ENCODE results near the gene DPCD. TPM values are rescaled to one million over a fixed set of nuclear protein-coding genes. Genes with fewer than 3 reads are reported as not detected.
A peak's percentile ranks its signal among the peaks of the same experiment; 100 is the strongest.

The DPCD gene
- total and polyA plus RNA-seq, 12 donors, result 12.9 to 46.8 (median 25.6) TPM

- peaks cover 0 to 82% (median 8%) of the 10 kb centered on the region in 9 donors for H3K36me3 ChIP-seq
- peaks cover 0 to 20% (median 8%) of the 10 kb centered on the region in 9 donors for H3K4me1 ChIP-seq
- H3K4me3 ChIP-seq, result no peak overlapping the region
- intact Hi-C loops (cut with DNase I), result no loop called here
- no peak overlapping the region for H3K27ac ChIP-seq
- no peaks in the 10 kb centered on the region for H3K9me3 ChIP-seq
- WGBS, 2 donors, result 57 to 75% methylated on average over 6 of the region's 6 CpGs
- peak in 7 of 8 donors; percentile 25 to 70 (median 52) for ATAC-seq
- no peaks in the 10 kb centered on the region for H3K27me3 ChIP-seq
- peak; percentile 17 to 35 for DNase-seq
- TF ChIP-seq CTCF (IDR thresholded peaks at IDR 0.05), result no peak
Observed at GRCh38 chr10:101646364-101646763, 58.2 kb downstream of the DPCD start.

- WGBS, 2 donors, result 91 to 98% methylated on average over 2 of the region's 2 CpGs
- Histone ChIP-seq H3K4me3 (no peak overlapping the region), H3K4me1 (peaks cover 0 to 20% (median 8%) of the 10 kb centered on the region in 9 donors), H3K27me3 (no peaks in the 10 kb centered on the region), H3K36me3 (peaks cover 0 to 85% (median 8%) of the 10 kb centered on the region in 9 donors), H3K27ac (no peak overlapping the region), H3K9me3 (no peaks in the 10 kb centered on the region)
- intact Hi-C loops (cut with DNase I), result no loop called here
- TF ChIP-seq CTCF (IDR thresholded peaks at IDR 0.05), result no peak
- DNase-seq (no peak), ATAC-seq (no peak)
Observed at GRCh38 chr10:101647255-101647654, 59.1 kb downstream of the DPCD start.

- Histone ChIP-seq H3K9me3 (no peaks in the 10 kb centered on the region), H3K27ac (no peak overlapping the region), H3K4me3 (no peak overlapping the region), H3K36me3 (peaks cover 0 to 86% (median 17%) of the 10 kb centered on the region in 9 donors), H3K4me1 (peaks cover 0 to 20% (median 8%) of the 10 kb centered on the region in 9 donors), H3K27me3 (no peaks in the 10 kb centered on the region)
- 92 to 93% methylated on average over 5 of the region's 5 CpGs for WGBS, 2 donors
- TF ChIP-seq CTCF (IDR thresholded peaks at IDR 0.05), result no peak
- intact Hi-C loops (cut with DNase I), result loop anchor here in 1 of 10 donors (1.0 kb wide), 1 partner anchor 15 kb away; no protein-coding TSS in a partner anchor
- DNase-seq, result no peak
- ATAC-seq, result peak in 1 of 8 donors; percentile 39
Observed at GRCh38 chr10:101649525-101650085, 61.5 kb downstream of the DPCD start.

GRCh38 chr10:101650863-101651262 is 62.7 kb downstream of the DPCD start:
- no peak for TF ChIP-seq CTCF (IDR thresholded peaks at IDR 0.05)
- Histone ChIP-seq H3K36me3 (peaks cover 0 to 90% (median 17%) of the 10 kb centered on the region in 9 donors), H3K4me3 (no peak overlapping the region), H3K27ac (no peak overlapping the region), H3K4me1 (peaks cover 0 to 14% (median 8%) of the 10 kb centered on the region in 9 donors), H3K9me3 (no peaks in the 10 kb centered on the region), H3K27me3 (no peaks in the 10 kb centered on the region)
- 93% methylated on average over 15 of the region's 15 CpGs for WGBS, 2 donors
- intact Hi-C loops (cut with DNase I), result loop anchor here in 1 of 10 donors (1.0 kb wide), 1 partner anchor 13 kb away; no protein-coding TSS in a partner anchor
- no peak for DNase-seq
- ATAC-seq, result no peak

Measured in heart right ventricle (tissue), 16 donors.